Measurements from ENCODE around the gene MITF. TPM values are rescaled to one million over a fixed set of nuclear protein-coding genes. Genes with fewer than 3 reads are reported as not detected.

The MITF gene
- total RNA-seq, 1 donor from 2014 or later = 57.7 TPM

GRCh38 chr3:69878254-69878653 lies 139.0 kb downstream of the MITF start:
- no peak for DNase-seq (ENCODE audit: extremely low spot score in 2 of 2)
- intact Hi-C loops (cut with DNase I) = no loop called here
- no peaks in the 10 kb centered on the region for H3K36me3 ChIP-seq
- no peaks in the 10 kb centered on the region for H3K27me3 ChIP-seq
- no peaks in the 10 kb centered on the region for H3K4me1 ChIP-seq
- no peak for TF ChIP-seq POLR2A (IDR thresholded peaks at IDR 0.05)
- TF ChIP-seq, protein P1, sequence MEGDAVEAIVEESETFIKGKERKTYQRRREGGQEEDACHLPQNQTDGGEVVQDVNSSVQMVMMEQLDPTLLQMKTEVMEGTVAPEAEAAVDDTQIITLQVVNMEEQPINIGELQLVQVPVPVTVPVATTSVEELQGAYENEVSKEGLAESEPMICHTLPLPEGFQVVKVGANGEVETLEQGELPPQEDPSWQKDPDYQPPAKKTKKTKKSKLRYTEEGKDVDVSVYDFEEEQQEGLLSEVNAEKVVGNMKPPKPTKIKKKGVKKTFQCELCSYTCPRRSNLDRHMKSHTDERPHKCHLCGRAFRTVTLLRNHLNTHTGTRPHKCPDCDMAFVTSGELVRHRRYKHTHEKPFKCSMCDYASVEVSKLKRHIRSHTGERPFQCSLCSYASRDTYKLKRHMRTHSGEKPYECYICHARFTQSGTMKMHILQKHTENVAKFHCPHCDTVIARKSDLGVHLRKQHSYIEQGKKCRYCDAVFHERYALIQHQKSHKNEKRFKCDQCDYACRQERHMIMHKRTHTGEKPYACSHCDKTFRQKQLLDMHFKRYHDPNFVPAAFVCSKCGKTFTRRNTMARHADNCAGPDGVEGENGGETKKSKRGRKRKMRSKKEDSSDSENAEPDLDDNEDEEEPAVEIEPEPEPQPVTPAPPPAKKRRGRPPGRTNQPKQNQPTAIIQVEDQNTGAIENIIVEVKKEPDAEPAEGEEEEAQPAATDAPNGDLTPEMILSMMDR (IDR thresholded peaks at IDR 0.05) = no peak
- TF ChIP-seq POLR2AphosphoS5 (IDR thresholded peaks at IDR 0.05; ENCODE audit: insufficient read depth in 1 of 2, low read depth in 1 of 2) = no peak
- no peak overlapping the region for H3K4me3 ChIP-seq
- no peaks in the 10 kb centered on the region for H3K9me3 ChIP-seq
- H3K27ac ChIP-seq = no peak overlapping the region

DNA sequence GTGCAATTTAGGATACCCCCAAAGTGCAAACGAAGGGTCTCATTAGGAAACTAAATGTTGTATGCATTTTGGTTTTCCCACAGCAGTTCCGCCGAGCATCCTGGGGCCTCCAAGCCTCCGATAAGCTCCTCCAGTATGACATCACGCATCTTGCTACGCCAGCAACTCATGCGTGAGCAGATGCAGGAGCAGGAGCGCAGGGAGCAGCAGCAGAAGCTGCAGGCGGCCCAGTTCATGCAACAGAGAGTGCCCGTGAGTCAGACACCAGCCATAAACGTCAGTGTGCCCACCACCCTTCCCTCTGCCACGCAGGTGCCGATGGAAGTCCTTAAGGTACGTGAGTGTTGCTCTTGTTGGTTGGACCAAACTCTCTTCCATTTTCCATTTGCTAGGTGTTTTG lies 139.8 kb downstream of the MITF start:
- Histone ChIP-seq H3K9me3 (no peaks in the 10 kb centered on the region), H3K27me3 (no peaks in the 10 kb centered on the region), H3K4me1 (no peaks in the 10 kb centered on the region), H3K36me3 (no peaks in the 10 kb centered on the region), H3K27ac (no peak overlapping the region), H3K4me3 (no peak overlapping the region)
- DNase-seq (ENCODE audit: extremely low spot score in 2 of 2) = no peak
- intact Hi-C loops (cut with DNase I) = no loop called here
- TF ChIP-seq POLR2AphosphoS5 (IDR thresholded peaks at IDR 0.05; ENCODE audit: insufficient read depth in 1 of 2, low read depth in 1 of 2) = no peak
- TF ChIP-seq POLR2A (IDR thresholded peaks at IDR 0.05) = no peak
- TF ChIP-seq, protein P1 (IDR thresholded peaks at IDR 0.05) = no peak

- Histone ChIP-seq H3K9me3 (no peaks in the 10 kb centered on the region), H3K36me3 (no peaks in the 10 kb centered on the region), H3K4me1 (peaks cover 1% of the 10 kb centered on the region), H3K27ac (no peak overlapping the region), H3K4me3 (no peak overlapping the region), H3K27me3 (no peaks in the 10 kb centered on the region)
- intact Hi-C loops (cut with DNase I) = no loop called here
- DNase-seq (ENCODE audit: extremely low spot score in 2 of 2) = no peak
- TF ChIP-seq, protein P1 (IDR thresholded peaks at IDR 0.05) = no peak
- TF ChIP-seq POLR2AphosphoS5 (IDR thresholded peaks at IDR 0.05; ENCODE audit: insufficient read depth in 1 of 2, low read depth in 1 of 2) = no peak
- no peak for TF ChIP-seq POLR2A (IDR thresholded peaks at IDR 0.05)
Measured at GRCh38 chr3:69880069-69880640, 140.9 kb downstream of the MITF start.

GRCh38 chr3:69881051-69881450 lies 141.8 kb downstream of the MITF start:
- Histone ChIP-seq H3K36me3 (no peaks in the 10 kb centered on the region), H3K27ac (no peak overlapping the region), H3K9me3 (no peaks in the 10 kb centered on the region), H3K4me1 (peaks cover 10% of the 10 kb centered on the region), H3K27me3 (no peaks in the 10 kb centered on the region), H3K4me3 (no peak overlapping the region)
- DNase-seq (ENCODE audit: extremely low spot score in 2 of 2) = no peak
- TF ChIP-seq, protein P1 (IDR thresholded peaks at IDR 0.05) = no peak
- no peak for TF ChIP-seq POLR2AphosphoS5 (IDR thresholded peaks at IDR 0.05; ENCODE audit: insufficient read depth in 1 of 2, low read depth in 1 of 2)
- no peak for TF ChIP-seq POLR2A (IDR thresholded peaks at IDR 0.05)
- intact Hi-C loops (cut with DNase I) = no loop called here

DNA sequence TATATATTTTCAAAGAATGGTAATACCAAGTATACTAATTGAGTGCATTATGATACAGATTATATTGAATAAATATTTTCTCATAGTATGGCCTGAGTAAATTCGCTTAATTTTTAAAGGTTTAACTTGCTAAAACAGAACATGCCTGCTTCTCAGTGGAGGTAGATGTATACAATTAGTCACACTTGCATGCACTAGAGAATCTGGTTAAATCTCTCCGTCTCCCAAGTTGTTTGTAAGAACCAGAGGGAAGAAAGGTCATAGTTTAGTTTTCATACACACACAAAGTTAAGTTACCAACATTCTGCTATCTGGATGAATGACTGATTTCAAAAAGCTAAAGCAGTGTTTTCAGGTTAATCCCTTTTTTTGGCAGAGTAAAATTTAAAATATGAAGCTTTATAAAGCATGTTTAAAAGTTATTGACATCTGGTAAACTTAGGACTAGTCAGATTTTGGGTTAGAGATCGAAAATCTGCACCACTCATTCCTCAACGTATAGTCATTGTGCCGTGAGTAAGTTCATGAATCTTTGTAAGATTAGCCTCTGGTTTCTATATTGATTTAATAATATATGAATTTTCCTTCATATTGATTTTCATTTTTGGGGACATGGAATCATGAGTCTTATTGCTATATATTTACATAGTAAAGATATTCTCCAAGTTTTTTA lies 142.6 kb downstream of the MITF start:
- no peak for DNase-seq (ENCODE audit: extremely low spot score in 2 of 2)
- no peaks in the 10 kb centered on the region for H3K27me3 ChIP-seq
- no peak for TF ChIP-seq POLR2A (IDR thresholded peaks at IDR 0.05)
- TF ChIP-seq, protein P1 (IDR thresholded peaks at IDR 0.05) = no peak
- TF ChIP-seq POLR2AphosphoS5 (IDR thresholded peaks at IDR 0.05; ENCODE audit: insufficient read depth in 1 of 2, low read depth in 1 of 2) = no peak
- intact Hi-C loops (cut with DNase I) = no loop called here
- H3K9me3 ChIP-seq = no peaks in the 10 kb centered on the region
- H3K27ac ChIP-seq = no peak overlapping the region
- H3K36me3 ChIP-seq = no peaks in the 10 kb centered on the region
- peaks cover 19% of the 10 kb centered on the region for H3K4me1 ChIP-seq
- no peak overlapping the region for H3K4me3 ChIP-seq
